ENCODE measurements around the gene EIF4EBP3.

- TF ChIP-seq, protein P1, sequence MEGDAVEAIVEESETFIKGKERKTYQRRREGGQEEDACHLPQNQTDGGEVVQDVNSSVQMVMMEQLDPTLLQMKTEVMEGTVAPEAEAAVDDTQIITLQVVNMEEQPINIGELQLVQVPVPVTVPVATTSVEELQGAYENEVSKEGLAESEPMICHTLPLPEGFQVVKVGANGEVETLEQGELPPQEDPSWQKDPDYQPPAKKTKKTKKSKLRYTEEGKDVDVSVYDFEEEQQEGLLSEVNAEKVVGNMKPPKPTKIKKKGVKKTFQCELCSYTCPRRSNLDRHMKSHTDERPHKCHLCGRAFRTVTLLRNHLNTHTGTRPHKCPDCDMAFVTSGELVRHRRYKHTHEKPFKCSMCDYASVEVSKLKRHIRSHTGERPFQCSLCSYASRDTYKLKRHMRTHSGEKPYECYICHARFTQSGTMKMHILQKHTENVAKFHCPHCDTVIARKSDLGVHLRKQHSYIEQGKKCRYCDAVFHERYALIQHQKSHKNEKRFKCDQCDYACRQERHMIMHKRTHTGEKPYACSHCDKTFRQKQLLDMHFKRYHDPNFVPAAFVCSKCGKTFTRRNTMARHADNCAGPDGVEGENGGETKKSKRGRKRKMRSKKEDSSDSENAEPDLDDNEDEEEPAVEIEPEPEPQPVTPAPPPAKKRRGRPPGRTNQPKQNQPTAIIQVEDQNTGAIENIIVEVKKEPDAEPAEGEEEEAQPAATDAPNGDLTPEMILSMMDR (IDR thresholded peaks at IDR 0.05) = no peak
- TF ChIP-seq TCF12 (IDR thresholded peaks at IDR 0.05) = no peak
- TF ChIP-seq YY1 (IDR thresholded peaks at IDR 0.05; ENCODE audit: low read depth) = no peak
- no peak for TF ChIP-seq JUND (IDR thresholded peaks at IDR 0.05)
- no peak for TF ChIP-seq SMC3 (IDR thresholded peaks at IDR 0.05; ENCODE audit: low read depth, low read length)
- TF ChIP-seq MEF2A (IDR thresholded peaks at IDR 0.05; ENCODE audit: borderline replicate concordance, low read depth) = no peak
- no peak for TF ChIP-seq SIN3A (IDR thresholded peaks at IDR 0.05; ENCODE audit: borderline replicate concordance, low read depth, low read length)
- no peak for TF ChIP-seq TAF1 (IDR thresholded peaks at IDR 0.05; ENCODE audit: borderline replicate concordance, low read depth, low read length)
- TF ChIP-seq EP300 (IDR thresholded peaks at IDR 0.05; ENCODE audit: borderline replicate concordance in 1 of 2, low read depth in 1 of 2, low read length in 1 of 2) = no peak
- no peak for TF ChIP-seq GATA2 (CRISPR knock-in tag; IDR thresholded peaks at IDR 0.05)
- TF ChIP-seq ELF1 (IDR thresholded peaks at IDR 0.05) = no peak
- TF ChIP-seq GABPA (IDR thresholded peaks at IDR 0.05; ENCODE audit: low read depth) = no peak
Observed at GRCh38 chr5:140574165-140574564, 26.7 kb downstream of the EIF4EBP3 start.
